H1 (cell line): ENCODE results near the gene BIN2. TPM values are rescaled to one million over a fixed set of nuclear protein-coding genes. Genes with fewer than 3 reads are reported as not detected.

Source experiments
- CTCF ChIA-PET: fragments of 300-600 bp; sonication (Branson Sonifier 250); formaldehyde crosslinking; loops from one replicate; lab custom pipeline; 2021; ENCODE audit not compliant: partially characterized antibody; lab: Charles Lee
- POLR2A ChIA-PET: fragments of 300-600 bp; sonication (Branson Sonifier 250); formaldehyde crosslinking; loops from one replicate; lab custom pipeline; 2021; ENCODE audit warnings: inconsistent platforms; ENCODE audit not compliant: partially characterized antibody; lab: Charles Lee
- DNase-seq, 2 experiments: peaks; one replicate each; pipeline versions ENCODE4 v3.0.0 to v3.0.0-alpha.2; 2010 to 2022; ENCODE audit warnings: low spot score in 2 of 2, low read depth in 1 of 2, mixed read lengths in 1 of 2
- FAIRE-seq: peaks from 2 replicates; lab custom pipeline; 2011; peaks lifted over from hg19 to GRCh38; lab: Jason Lieb, UNC
- H2AFZ ChIP-seq: 2 replicates; pipeline ENCODE4 v1.8.1; 2012; ENCODE audit warnings: low read length, inconsistent platforms
- H2AK5ac ChIP-seq: 2 replicates; pipeline ENCODE4 v1.6.1; 2013; ENCODE audit warnings: low read depth, low read length
- H2BK120ac ChIP-seq: replicated peaks from 2 replicates; pipeline ENCODE3; 2013; ENCODE audit warnings: low read depth, low read length, inconsistent platforms
- H2BK12ac ChIP-seq: 2 replicates; pipeline ENCODE4 v1.6.1; 2013; ENCODE audit warnings: low read depth, low read length
- H2BK15ac ChIP-seq: 2 replicates; pipeline ENCODE4 v1.6.1; 2013; ENCODE audit warnings: low read length
- H2BK20ac ChIP-seq: 2 replicates; pipeline ENCODE4 v1.6.1; 2013; ENCODE audit warnings: low read length
- H2BK5ac ChIP-seq: 2 replicates; pipeline ENCODE4 v1.6.1; 2013; ENCODE audit warnings: low read depth, low read length
- H3K14ac ChIP-seq: 2 replicates; pipeline ENCODE4 v1.6.1; 2013; ENCODE audit warnings: inconsistent platforms; ENCODE audit not compliant: insufficient read length
- H3K18ac ChIP-seq: 2 replicates; pipeline ENCODE4 v1.6.1; 2013; ENCODE audit warnings: low read length; ENCODE audit errors: extremely low read depth
- H3K23ac ChIP-seq: 2 replicates; pipeline ENCODE4 v1.6.1; 2013; ENCODE audit warnings: inconsistent platforms; ENCODE audit not compliant: insufficient read length
- H3K23me2 ChIP-seq: 2 replicates; pipeline ENCODE4 v1.6.1; 2013; ENCODE audit warnings: low read depth, low read length
- H3K27ac ChIP-seq: 2 replicates; pipeline ENCODE4 v1.6.1; 2011; ENCODE audit warnings: low read depth, low read length, inconsistent platforms
- H3K27me3 ChIP-seq, 4 experiments: replicated peaks in 1 of 4; 1 replicate in 1 of 4; 2 replicates in 3 of 4; pipeline versions ENCODE4 v1.6.1 to v1.8.1; 2011 to 2013; ENCODE audit warnings: low read length in 3 of 4, mild to moderate bottlenecking in 3 of 4, inconsistent platforms in 2 of 4, mixed read lengths in 2 of 4, moderate library complexity in 1 of 4; ENCODE audit not compliant: control insufficient read depth in 3 of 4, insufficient read depth in 3 of 4; ENCODE audit errors: extremely low read depth in 1 of 4
- H3K36me3 ChIP-seq, 4 experiments: 2 replicates each; pipeline versions ENCODE4 v1.6.1 to v1.8.1; 2011 to 2013; ENCODE audit warnings: mild to moderate bottlenecking in 4 of 4, low read length in 3 of 4, moderate library complexity in 2 of 4, control low read depth in 1 of 4, inconsistent platforms in 1 of 4; ENCODE audit not compliant: insufficient read depth in 4 of 4, control insufficient read depth in 2 of 4
- H3K4ac ChIP-seq: replicated peaks from 2 replicates; pipeline ENCODE3; 2013; ENCODE audit warnings: low read length, low read depth, mixed read lengths, inconsistent platforms; ENCODE audit not compliant: insufficient read length
- H3K4me1 ChIP-seq, 4 experiments: replicated peaks in 1 of 4; 1 replicate in 1 of 4; 2 replicates in 3 of 4; pipeline versions ENCODE4 v1.6.1 to v1.8.1; 2011 to 2013; ENCODE audit warnings: low read length in 3 of 4, inconsistent platforms in 2 of 4, mixed read lengths in 1 of 4; ENCODE audit not compliant: insufficient read depth in 4 of 4, control insufficient read depth in 3 of 4
- H3K4me2 ChIP-seq, 2 experiments: 2 replicates each; pipeline versions ENCODE4 v1.6.1 to v1.8.1; 2011 to 2013; ENCODE audit warnings: low read depth in 2 of 2, low read length in 2 of 2, control low read depth in 1 of 2, inconsistent platforms in 1 of 2, mild to moderate bottlenecking in 1 of 2; ENCODE audit not compliant: insufficient read depth in 1 of 2
- H3K4me3 ChIP-seq, 4 experiments: fragments of 200-600, 300-600 bp in 1 of 4; sonication (generic), shearing (Covaris generic), sonication (Bioruptor Twin) in 1 of 4; 2 replicates each; pipeline versions ENCODE4 v1.5.1 to v1.8.1; 2011 to 2016; ENCODE audit warnings: low read length in 4 of 4, low read depth in 3 of 4, control low read depth in 2 of 4, inconsistent platforms in 2 of 4, mild to moderate bottlenecking in 2 of 4, mixed read lengths in 1 of 4, moderate library complexity in 1 of 4; ENCODE audit not compliant: insufficient read depth in 2 of 4; ENCODE audit errors: extremely low read depth in 1 of 4
- H3K56ac ChIP-seq: replicated peaks from 2 replicates; pipeline ENCODE3; 2013; ENCODE audit warnings: low read depth, mild to moderate bottlenecking, mixed read lengths, low read length, inconsistent platforms; ENCODE audit not compliant: insufficient read length
- H3K79me1 ChIP-seq: 2 replicates; pipeline ENCODE4 v1.6.1; 2013; ENCODE audit warnings: low read depth, low read length, control low read depth
- H3K79me2 ChIP-seq, 2 experiments: 2 replicates each; pipeline versions ENCODE4 v1.6.1 to v1.8.1; 2012 to 2013; ENCODE audit warnings: low read length in 2 of 2, mild to moderate bottlenecking in 2 of 2, inconsistent platforms in 1 of 2; ENCODE audit not compliant: insufficient read depth in 2 of 2, control insufficient read depth in 1 of 2
- H3K9ac ChIP-seq, 4 experiments: replicated peaks in 1 of 4; 1 replicate in 1 of 4; 2 replicates in 3 of 4; pipeline versions ENCODE4 v1.6.1 to v1.8.1; 2011 to 2013; ENCODE audit warnings: low read depth in 3 of 4, low read length in 3 of 4, control low read depth in 2 of 4, mild to moderate bottlenecking in 2 of 4, moderate library complexity in 2 of 4, inconsistent platforms in 1 of 4; ENCODE audit errors: extremely low read depth in 1 of 4
- H3K9me3 ChIP-seq, 2 experiments: 2 replicates each; pipeline versions ENCODE4 v1.6.1 to v1.8.1; 2012 to 2013; ENCODE audit warnings: mild to moderate bottlenecking in 2 of 2, moderate library complexity in 2 of 2, control low read depth in 1 of 2, inconsistent platforms in 1 of 2, low read depth in 1 of 2, low read length in 1 of 2, mixed read lengths in 1 of 2; ENCODE audit not compliant: insufficient read depth in 2 of 2
- H4K20me1 ChIP-seq, 2 experiments: replicated peaks in 1 of 2; 2 replicates each; pipeline versions ENCODE3 to v1.8.1; 2011 to 2013; ENCODE audit warnings: inconsistent platforms in 2 of 2, low read length in 2 of 2, mild to moderate bottlenecking in 1 of 2; ENCODE audit not compliant: insufficient read depth in 2 of 2, control insufficient read depth in 1 of 2
- H4K5ac ChIP-seq: 2 replicates; pipeline ENCODE4 v1.6.1; 2013; ENCODE audit warnings: low read length, low read depth, mixed read lengths, inconsistent platforms; ENCODE audit not compliant: insufficient read length
- H4K8ac ChIP-seq: 2 replicates; pipeline ENCODE4 v1.8.0; 2013; ENCODE audit warnings: mild to moderate bottlenecking, moderate library complexity, low read length, inconsistent platforms; ENCODE audit not compliant: insufficient read depth; ENCODE audit errors: extremely low read depth
- H4K91ac ChIP-seq: replicated peaks from 2 replicates; pipeline ENCODE3; 2013; ENCODE audit warnings: low read length, mixed read lengths, inconsistent platforms; ENCODE audit not compliant: insufficient read length
- ASH2L ChIP-seq: fragments of 200-600, 300-600 bp; sonication (generic); IDR thresholded peaks from one replicate; pipeline ENCODE4 v1.7.1; 2017; ENCODE audit warnings: low read length
- E2F6 ChIP-seq: IDR thresholded peaks from 2 replicates; pipeline ENCODE4 v1.6.1; 2012; ENCODE audit warnings: inconsistent platforms
- EP300 ChIP-seq, 2 experiments: IDR thresholded peaks; 1 replicate in 1 of 2; 2 replicates in 1 of 2; pipeline ENCODE4 v1.6.1; 2011 to 2012; ENCODE audit warnings: low read depth in 2 of 2, low read length in 2 of 2, mild to moderate bottlenecking in 2 of 2, borderline replicate concordance in 1 of 2, inconsistent platforms in 1 of 2, moderate library complexity in 1 of 2
- GTF2F1 ChIP-seq: IDR thresholded peaks from 2 replicates; pipeline ENCODE4 v1.6.1; 2012; ENCODE audit warnings: low read depth, low read length, improper control_type of control experiment, borderline replicate concordance
- HDAC2 ChIP-seq, 2 experiments: fragments of 300-600 bp in 1 of 2; sonication (generic) in 1 of 2; IDR thresholded peaks; 2 replicates each; pipeline ENCODE4 v1.6.1; 2011 to 2012; ENCODE audit warnings: low read depth in 2 of 2, low read length in 2 of 2, mild to moderate bottlenecking in 2 of 2, moderate library complexity in 2 of 2, borderline replicate concordance in 1 of 2, inconsistent platforms in 1 of 2
- HDAC6 ChIP-seq: IDR thresholded peaks from one replicate; pipeline ENCODE4 v1.7.1; 2012; ENCODE audit warnings: low read depth, mild to moderate bottlenecking, inconsistent platforms, low read length, moderate library complexity
- JUND ChIP-seq: IDR thresholded peaks from 2 replicates; pipeline ENCODE4 v1.6.1; 2011; ENCODE audit warnings: mild to moderate bottlenecking, improper control_type of control experiment, low read length
- RXRA ChIP-seq: IDR thresholded peaks from 2 replicates; pipeline ENCODE4 v1.6.1; 2011; ENCODE audit warnings: low read depth, mild to moderate bottlenecking, low read length, moderate library complexity; ENCODE audit not compliant: insufficient read depth
- WGBS, 2 experiments: shearing (Covaris generic) in 1 of 2; methylation state at CpG; one replicate each; pipeline versions ENCODE4 v1.1.6 to v1.1.7; 2013 to 2015; ENCODE audit warnings: low lambda C conversion rate in 2 of 2, mixed read lengths in 2 of 2, inconsistent platforms in 1 of 2, low coverage in 1 of 2, missing lambda C conversion rate in 1 of 2; ENCODE audit not compliant: insufficient replicate concordance in 2 of 2, insufficient coverage in 1 of 2, insufficient read length in 1 of 2; ENCODE audit errors: extremely low coverage in 1 of 2, missing lambda C conversion rate in 1 of 2; 5-methylcytosine and 5-hydroxymethylcytosine counted together
- polyA plus RNA-seq, 7 experiments: library from polyadenylated mRNA; depleted of rRNA in 3 of 7; stranded (reverse) in 5 of 7; unstranded in 2 of 7; fragments of >200 nt in 5 of 7; fragments of 200-250 nt in 2 of 7; gene quantifications; 1 replicate in 5 of 7; 2 replicates in 1 of 7; 4 replicates in 1 of 7; pipeline versions ENCODE4 v1.2.1 to v1.2.3, GENCODE V29; 2011 to 2013; ENCODE audit warnings: missing spikeins in 2 of 7, mixed read lengths in 2 of 7
- total RNA-seq: library from RNA; stranded (reverse); fragmentation: NEBNext Ultra II Directional; extraction: Animal tissue kit (Norgen Biotek cat#: 25700); gene quantifications from 2 replicates; pipeline ENCODE4 v1.2.1, GENCODE V29; 2021

Gene BIN2
- total and polyA plus RNA-seq, 2 of the 8 experiments (the other 6 are each of a cell fraction or from before 2014, with no cell fraction given), result not detected

- Histone ChIP-seq H3K14ac (peak overlapping the region; percentile 71), H3K27ac (no peak overlapping the region), H2BK20ac (no peak overlapping the region), H4K20me1 (no peaks in the 10 kb centered on the region), H3K9me3 (no peaks in the 10 kb centered on the region), H2BK5ac (no peak overlapping the region), H3K9ac (no peak overlapping the region), H3K4me2 (no peak overlapping the region), H3K36me3 (no peaks in the 10 kb centered on the region), H3K79me2 (no peaks in the 10 kb centered on the region), H3K4me3 (no peak overlapping the region), H4K8ac (no peak overlapping the region), H3K4ac (no peak overlapping the region), H2BK120ac (no peak overlapping the region), H4K91ac (no peak overlapping the region), H2BK12ac (no peak overlapping the region), H4K5ac (no peak overlapping the region), H3K79me1 (no peaks in the 10 kb centered on the region), H2AFZ (no peak overlapping the region), H2BK15ac (no peak overlapping the region), H3K4me1 (no peaks in the 10 kb centered on the region; a peak in 1 of 7 replicates), H3K23ac (no peak overlapping the region), H3K23me2 (no peaks in the 10 kb centered on the region), H3K27me3 (no peaks in the 10 kb centered on the region), H3K56ac (no peak overlapping the region), H3K18ac (no peak overlapping the region), H2AK5ac (no peak overlapping the region)
- ChIA-PET CTCF (interaction anchor here (0.7 to 0.9 kb wide), 2 partner anchors 9 to 11 kb away, joined by 4 read pairs; no protein-coding TSS in a partner anchor), POLR2A (no interaction called here)
- FAIRE-seq (no peak), DNase-seq (no peak)
- WGBS, 2 experiments, result 100% methylated on average over 4 of the region's 4 CpGs; no CpG with 5 or more reads in 1 of the 2 experiments
- no peak for TF ChIP-seq HDAC2 (IDR thresholded peaks at IDR 0.05; ENCODE audit: borderline replicate concordance in 1 of 2, low read depth in 2 of 2, low read length in 2 of 2)
- no peak for TF ChIP-seq E2F6
- no peak for TF ChIP-seq GTF2F1
- TF ChIP-seq JUND, result no peak
- no peak for TF ChIP-seq EP300 (IDR thresholded peaks at IDR 0.05; ENCODE audit: borderline replicate concordance in 1 of 2, low read depth in 2 of 2, low read length in 2 of 2)
- no peak for TF ChIP-seq HDAC6
- no peak for TF ChIP-seq ASH2L
- TF ChIP-seq RXRA, result no peak
These were observed 4.6 kb upstream of the BIN2 start for GRCh38 chr12:51328587-51328986.
